Measurements from ENCODE around the gene ENDOV.
A peak's percentile ranks its signal among the peaks of the same experiment; 100 is the strongest.

The ENDOV gene

DNA sequence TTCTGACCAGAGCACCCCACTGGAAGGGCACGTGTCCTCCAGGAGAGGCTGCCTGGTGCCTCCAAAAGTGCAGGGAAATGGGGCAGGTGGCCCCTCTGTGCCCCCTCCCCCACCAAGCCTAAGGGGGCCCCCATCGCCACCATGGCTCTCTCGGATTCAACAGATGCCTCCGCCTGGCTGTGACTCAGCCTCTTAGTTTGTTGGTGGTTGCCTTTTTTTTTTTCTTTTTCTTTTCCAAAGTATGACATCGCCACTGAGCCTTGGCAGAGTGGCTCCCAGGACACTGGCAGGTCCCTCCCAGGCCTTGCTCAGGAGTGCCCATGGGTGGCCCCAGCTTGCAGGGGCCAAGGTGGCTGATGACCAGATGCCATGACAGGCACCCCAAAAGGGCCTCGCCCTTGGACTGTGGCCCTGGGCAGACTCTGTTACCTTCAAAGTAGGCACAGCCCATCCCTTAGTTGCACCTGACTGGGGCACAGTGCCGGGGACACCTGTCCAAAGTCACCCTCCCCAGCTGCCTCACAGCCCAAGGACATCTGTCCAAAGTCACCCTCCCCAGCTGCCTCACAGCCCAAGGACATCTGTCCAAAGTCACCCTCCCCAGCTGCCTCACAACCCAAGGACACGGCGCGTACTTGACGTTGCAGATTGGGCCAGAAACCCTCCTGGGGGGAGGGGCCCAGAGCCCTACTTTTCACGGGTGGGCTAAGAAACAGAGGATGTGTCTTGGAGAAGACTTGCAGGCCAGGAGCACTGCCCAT is 31.9 kb downstream of the ENDOV start:
- H3K4me3 ChIP-seq (ENCODE audit: insufficient read depth, low read depth, low read length, poor library complexity, severe bottlenecking) = no peak overlapping the region
- H3K36me3 ChIP-seq (ENCODE audit: control insufficient read depth, insufficient read depth, low read length) = no peaks in the 10 kb centered on the region
- H3K27me3 ChIP-seq (replicated peaks; ENCODE audit: control insufficient read depth, insufficient read depth, low read length, poor library complexity, severe bottlenecking) = no peaks in the 10 kb centered on the region
- H3K27ac ChIP-seq (ENCODE audit: insufficient read depth, low read length, poor library complexity, severe bottlenecking) = no peak overlapping the region
- H3K4me1 ChIP-seq (ENCODE audit: control insufficient read depth, insufficient read depth, low read length, poor library complexity, severe bottlenecking) = no peaks in the 10 kb centered on the region
- no peak for DNase-seq
- no peaks in the 10 kb centered on the region for H3K9me3 ChIP-seq (ENCODE audit: control insufficient read depth, low read length)

DNA sequence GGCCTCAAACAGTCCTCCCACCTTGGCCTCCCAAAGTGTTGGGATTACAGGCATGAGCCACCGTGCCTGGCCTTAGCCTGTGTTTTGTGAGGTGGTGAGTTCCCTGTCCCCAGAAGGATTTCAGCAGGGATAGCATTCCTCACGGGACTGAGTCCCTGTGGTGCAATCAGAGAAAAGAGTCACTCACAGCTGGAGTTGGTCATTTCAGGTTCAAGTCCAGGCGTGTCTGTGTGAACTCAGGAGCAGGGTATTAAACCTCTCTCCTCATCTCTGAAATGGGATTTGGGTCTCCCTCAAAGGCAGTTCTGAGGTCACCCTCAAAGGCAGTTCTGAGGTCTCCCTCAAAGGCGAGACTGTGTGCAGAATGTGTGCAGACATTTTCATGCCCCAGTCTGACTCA is 32.8 kb downstream of the ENDOV start:
- Histone ChIP-seq H3K4me3 (ENCODE audit: insufficient read depth, low read depth, low read length, poor library complexity, severe bottlenecking) (no peak overlapping the region), H3K9me3 (ENCODE audit: control insufficient read depth, low read length) (no peaks in the 10 kb centered on the region), H3K4me1 (ENCODE audit: control insufficient read depth, insufficient read depth, low read length, poor library complexity, severe bottlenecking) (no peaks in the 10 kb centered on the region), H3K27ac (ENCODE audit: insufficient read depth, low read length, poor library complexity, severe bottlenecking) (no peak overlapping the region), H3K27me3 (replicated peaks; ENCODE audit: control insufficient read depth, insufficient read depth, low read length, poor library complexity, severe bottlenecking) (no peaks in the 10 kb centered on the region), H3K36me3 (ENCODE audit: control insufficient read depth, insufficient read depth, low read length) (no peaks in the 10 kb centered on the region)
- DNase-seq = no peak

GRCh38 chr17:80449194-80449929 is 34.4 kb downstream of the ENDOV start:
- Histone ChIP-seq H3K27me3 (replicated peaks; ENCODE audit: control insufficient read depth, insufficient read depth, low read length, poor library complexity, severe bottlenecking) (no peaks in the 10 kb centered on the region), H3K9me3 (ENCODE audit: control insufficient read depth, low read length) (no peaks in the 10 kb centered on the region), H3K4me3 (ENCODE audit: insufficient read depth, low read depth, low read length, poor library complexity, severe bottlenecking) (no peak overlapping the region), H3K4me1 (ENCODE audit: control insufficient read depth, insufficient read depth, low read length, poor library complexity, severe bottlenecking) (peaks cover 4% of the 10 kb centered on the region), H3K27ac (ENCODE audit: insufficient read depth, low read length, poor library complexity, severe bottlenecking) (no peak overlapping the region), H3K36me3 (ENCODE audit: control insufficient read depth, insufficient read depth, low read length) (no peaks in the 10 kb centered on the region)
- no peak for DNase-seq

DNA sequence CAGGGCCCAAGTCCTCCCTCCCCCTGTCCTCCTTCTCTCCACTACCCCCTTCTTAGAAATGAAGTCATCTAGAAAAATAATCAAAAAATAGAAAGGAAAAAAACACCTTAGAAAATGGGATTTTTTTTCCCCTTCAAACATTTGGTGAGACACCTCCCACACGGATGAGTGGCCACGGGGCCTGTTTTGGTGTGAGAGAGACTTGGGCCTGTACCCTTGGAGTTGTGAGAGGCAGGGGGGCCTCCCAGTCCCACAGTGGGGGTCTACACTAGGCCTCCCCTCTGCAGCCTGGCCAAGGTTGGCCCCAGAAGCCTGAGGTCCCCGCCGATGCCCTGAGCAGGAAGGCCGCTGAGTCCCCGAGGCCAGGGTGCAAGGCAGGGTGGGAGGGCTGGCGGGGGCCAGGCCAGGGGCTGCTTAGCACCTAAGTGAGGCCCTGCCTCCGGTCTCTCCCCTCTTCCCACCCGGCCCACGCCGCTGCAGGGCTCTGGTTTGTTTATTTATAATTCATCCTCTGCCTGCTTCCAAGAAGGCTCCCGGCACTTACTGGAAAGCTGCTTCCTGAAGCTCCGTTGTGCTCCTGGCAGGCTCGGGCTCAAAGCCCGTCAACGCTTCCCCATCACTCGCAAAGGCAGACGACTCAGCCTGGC is 35.1 kb downstream of the ENDOV start:
- Histone ChIP-seq H3K4me3 (ENCODE audit: insufficient read depth, low read depth, low read length, poor library complexity, severe bottlenecking) (no peak overlapping the region), H3K9me3 (ENCODE audit: control insufficient read depth, low read length) (no peaks in the 10 kb centered on the region), H3K36me3 (ENCODE audit: control insufficient read depth, insufficient read depth, low read length) (no peaks in the 10 kb centered on the region), H3K4me1 (ENCODE audit: control insufficient read depth, insufficient read depth, low read length, poor library complexity, severe bottlenecking) (peaks cover 5% of the 10 kb centered on the region), H3K27me3 (replicated peaks; ENCODE audit: control insufficient read depth, insufficient read depth, low read length, poor library complexity, severe bottlenecking) (no peaks in the 10 kb centered on the region), H3K27ac (ENCODE audit: insufficient read depth, low read length, poor library complexity, severe bottlenecking) (no peak overlapping the region)
- no peak for DNase-seq

DNA sequence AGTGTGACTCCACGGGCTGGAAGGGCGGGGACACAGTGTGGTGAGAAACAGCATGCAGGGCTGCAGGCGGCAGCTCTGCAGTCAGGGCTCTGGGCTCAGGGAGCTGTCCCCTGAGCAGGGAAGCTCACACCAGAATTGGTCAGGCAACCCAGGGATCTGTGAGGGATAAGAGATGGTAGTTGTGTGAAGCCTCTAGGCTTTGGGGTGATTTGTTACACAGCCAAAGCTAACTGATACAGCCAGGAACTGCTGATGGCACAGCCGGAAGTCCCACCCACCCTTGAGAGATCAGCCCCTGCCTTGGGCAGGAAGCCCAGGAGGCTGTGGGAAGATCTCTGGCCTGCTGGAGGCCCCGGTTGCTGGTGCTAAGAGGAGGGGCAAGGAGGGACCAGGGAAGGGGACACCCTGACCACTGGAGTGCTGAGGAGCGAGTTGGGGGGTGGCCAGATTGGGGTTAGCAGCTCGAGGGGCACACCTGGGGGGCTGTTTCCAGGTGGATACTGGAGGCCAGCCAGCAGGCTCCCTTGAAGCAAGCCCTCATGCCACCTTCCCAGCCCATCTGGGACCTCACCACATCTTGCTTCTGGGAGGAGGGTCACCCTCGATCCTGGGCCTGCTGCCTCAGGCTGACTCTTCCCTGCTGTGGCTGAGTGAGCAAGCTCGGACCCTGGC is 36.3 kb downstream of the ENDOV start:
- Histone ChIP-seq H3K4me3 (ENCODE audit: insufficient read depth, low read depth, low read length, poor library complexity, severe bottlenecking) (no peak overlapping the region), H3K4me1 (ENCODE audit: control insufficient read depth, insufficient read depth, low read length, poor library complexity, severe bottlenecking) (peaks cover 11% of the 10 kb centered on the region), H3K9me3 (ENCODE audit: control insufficient read depth, low read length) (no peaks in the 10 kb centered on the region), H3K27ac (ENCODE audit: insufficient read depth, low read length, poor library complexity, severe bottlenecking) (no peak overlapping the region), H3K27me3 (replicated peaks; ENCODE audit: control insufficient read depth, insufficient read depth, low read length, poor library complexity, severe bottlenecking) (no peaks in the 10 kb centered on the region), H3K36me3 (ENCODE audit: control insufficient read depth, insufficient read depth, low read length) (no peaks in the 10 kb centered on the region)
- DNase-seq = no peak

DNA sequence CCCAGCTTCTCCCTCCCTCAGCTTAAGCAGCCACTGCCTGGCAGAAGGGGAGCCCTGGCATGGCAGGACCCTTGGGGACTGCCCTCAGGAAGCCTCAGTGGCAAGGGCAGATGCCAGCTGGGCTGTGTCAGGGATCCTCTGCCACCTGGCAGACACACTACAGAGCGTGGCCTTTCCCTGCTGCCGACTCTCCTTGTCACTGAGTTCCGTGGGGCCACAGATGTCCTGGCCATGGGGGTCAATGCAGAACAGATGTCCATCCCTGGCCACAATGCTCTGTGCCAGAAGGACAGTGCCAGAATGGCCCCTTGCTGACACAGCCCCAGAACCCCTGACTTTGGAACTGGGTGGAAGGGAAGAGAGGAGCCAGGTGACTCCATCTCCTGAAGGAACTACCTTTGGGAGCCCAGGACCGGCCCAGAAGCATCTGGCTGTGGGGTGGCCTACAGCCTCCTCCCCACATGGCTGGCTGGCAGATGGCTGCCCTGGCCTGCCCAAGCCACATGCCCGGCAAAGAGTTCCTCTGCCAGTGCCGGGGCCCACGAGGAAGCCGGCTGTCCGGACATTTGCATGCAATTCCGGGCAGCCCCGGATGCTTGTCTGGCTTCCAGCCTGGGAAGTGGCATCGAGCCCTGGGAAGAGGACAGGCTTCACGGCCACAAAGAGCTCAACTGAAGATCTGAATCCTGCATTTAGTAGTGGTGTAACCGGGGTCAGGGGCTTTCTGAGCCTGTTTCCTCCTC is 37.4 kb downstream of the ENDOV start:
- H3K27ac ChIP-seq (ENCODE audit: insufficient read depth, low read length, poor library complexity, severe bottlenecking) = no peak overlapping the region
- H3K4me3 ChIP-seq (ENCODE audit: insufficient read depth, low read depth, low read length, poor library complexity, severe bottlenecking) = no peak overlapping the region
- H3K27me3 ChIP-seq (replicated peaks; ENCODE audit: control insufficient read depth, insufficient read depth, low read length, poor library complexity, severe bottlenecking) = no peaks in the 10 kb centered on the region
- no peak for DNase-seq
- peaks cover 11% of the 10 kb centered on the region for H3K4me1 ChIP-seq (ENCODE audit: control insufficient read depth, insufficient read depth, low read length, poor library complexity, severe bottlenecking)
- no peaks in the 10 kb centered on the region for H3K9me3 ChIP-seq (ENCODE audit: control insufficient read depth, low read length)
- H3K36me3 ChIP-seq (ENCODE audit: control insufficient read depth, insufficient read depth, low read length) = no peaks in the 10 kb centered on the region

DNA sequence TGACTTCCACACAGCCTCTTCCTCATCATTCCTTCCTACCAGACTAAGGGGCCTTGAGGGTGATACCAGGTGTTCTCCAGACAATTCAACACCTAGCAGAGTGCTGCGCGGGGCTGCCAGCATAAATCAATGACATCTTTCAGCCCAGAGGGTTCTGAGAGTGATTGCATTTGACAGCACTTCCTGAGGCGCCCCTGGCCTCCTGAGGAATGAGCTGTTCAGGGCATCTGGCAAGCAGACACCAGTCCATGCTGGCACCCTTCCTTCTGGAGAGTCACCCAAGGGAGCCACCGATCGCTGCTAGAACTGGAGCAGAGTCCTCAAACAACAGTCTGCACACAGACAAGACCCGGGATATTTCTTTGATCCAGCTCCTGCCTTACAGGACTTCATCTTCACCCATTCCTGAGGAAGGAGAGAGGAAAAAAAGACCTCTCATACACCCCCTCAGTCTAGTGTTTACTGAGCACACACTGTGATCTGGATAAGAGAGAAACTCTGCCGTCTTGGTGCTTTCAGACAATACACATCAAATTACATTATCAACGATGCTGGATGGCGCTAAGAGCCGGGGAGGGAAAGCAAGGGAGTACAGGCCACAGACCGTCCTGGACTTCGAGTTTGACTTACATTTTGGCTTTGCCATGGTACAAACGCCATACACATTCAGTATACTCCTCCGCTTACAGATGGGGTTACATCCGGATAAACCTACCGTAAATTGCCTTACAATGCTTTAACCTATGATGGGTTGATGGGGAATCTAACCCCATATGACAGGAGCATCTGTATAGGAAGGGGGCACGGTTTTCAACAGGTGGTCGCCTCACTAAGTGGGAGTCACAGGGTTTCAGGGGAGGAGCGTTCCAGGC is 38.4 kb downstream of the ENDOV start:
- H3K27ac ChIP-seq (ENCODE audit: insufficient read depth, low read length, poor library complexity, severe bottlenecking) = no peak overlapping the region
- H3K36me3 ChIP-seq (ENCODE audit: control insufficient read depth, insufficient read depth, low read length) = no peaks in the 10 kb centered on the region
- no peak for DNase-seq
- no peaks in the 10 kb centered on the region for H3K27me3 ChIP-seq (replicated peaks; ENCODE audit: control insufficient read depth, insufficient read depth, low read length, poor library complexity, severe bottlenecking)
- H3K4me1 ChIP-seq (ENCODE audit: control insufficient read depth, insufficient read depth, low read length, poor library complexity, severe bottlenecking) = peaks cover 11% of the 10 kb centered on the region
- peak overlapping the region; percentile 75 for H3K4me3 ChIP-seq (ENCODE audit: insufficient read depth, low read depth, low read length, poor library complexity, severe bottlenecking)
- no peaks in the 10 kb centered on the region for H3K9me3 ChIP-seq (ENCODE audit: control insufficient read depth, low read length)

GRCh38 chr17:80453998-80454556 is 39.1 kb downstream of the ENDOV start:
- H3K4me1 ChIP-seq (ENCODE audit: control insufficient read depth, insufficient read depth, low read length, poor library complexity, severe bottlenecking) = peaks cover 11% of the 10 kb centered on the region

More at GRCh38 chr17:80453998-80454556, 39.1 kb downstream of the ENDOV start:
- H3K36me3 ChIP-seq (ENCODE audit: control insufficient read depth, insufficient read depth, low read length) = no peaks in the 10 kb centered on the region
- peak overlapping the region; percentile 93 for H3K27ac ChIP-seq (ENCODE audit: insufficient read depth, low read length, poor library complexity, severe bottlenecking)
- no peaks in the 10 kb centered on the region for H3K9me3 ChIP-seq (ENCODE audit: control insufficient read depth, low read length)
- H3K27me3 ChIP-seq (replicated peaks; ENCODE audit: control insufficient read depth, insufficient read depth, low read length, poor library complexity, severe bottlenecking) = no peaks in the 10 kb centered on the region
- no peak for DNase-seq
- H3K4me3 ChIP-seq (ENCODE audit: insufficient read depth, low read depth, low read length, poor library complexity, severe bottlenecking) = peak overlapping the region; percentile 75
